Prostate gland (tissue), 2 donors: ENCODE results near the gene CNTNAP2. TPM values are rescaled to one million over a fixed set of nuclear protein-coding genes. Genes with fewer than 3 reads are reported as not detected.

Source experiments
- DNase-seq: peaks from one replicate; pipeline ENCODE4 v3.0.0-alpha.2; 2019; ENCODE audit warnings: low spot score
- H3K27ac ChIP-seq, 2 donors: fragments of 200-600 bp; sonication (generic); 2 replicates each; pipeline ENCODE4 v1.5.1; 2017 to 2019
- H3K27me3 ChIP-seq: fragments of 200-600 bp; sonication (generic); replicated peaks from 2 replicates; pipeline ENCODE4 v1.5.1; 2019; ENCODE audit not compliant: insufficient read depth
- H3K36me3 ChIP-seq, 2 donors: fragments of 200-600 bp; sonication (generic); 1 replicate in 1 of 2; 2 replicates in 1 of 2; pipeline versions ENCODE4 v1.5.1 to v1.8.1; 2017 to 2019
- H3K4me1 ChIP-seq: fragments of 200-600 bp; sonication (generic); replicated peaks from 2 replicates; pipeline ENCODE4 v1.5.1; 2019
- H3K4me3 ChIP-seq, 2 donors: fragments of 200-600 bp; sonication (generic); 2 replicates each; pipeline ENCODE4 v1.5.1; 2017 to 2019
- H3K9me3 ChIP-seq: fragments of 200-600 bp; sonication (generic); 2 replicates; pipeline ENCODE4 v1.5.1; 2017
- POLR2A ChIP-seq: fragments of 450-650 bp; IDR thresholded peaks from one replicate; pipeline ENCODE4 v1.6.1; 2016; ENCODE audit warnings: antibody characterized with exemption, mild to moderate bottlenecking
- POLR2AphosphoS5 ChIP-seq: sonication (generic); formaldehyde crosslinking; IDR thresholded peaks from one replicate; pipeline ENCODE4 v1.6.1; 2017; ENCODE audit warnings: antibody characterized with exemption
- WGBS: methylation state at CpG from one replicate; pipeline ENCODE4 v1.1.5; 2018; 5-methylcytosine and 5-hydroxymethylcytosine counted together
- intact Hi-C: fragments of 100-400 bp; cut with DNase I; formaldehyde crosslinking; loops from one replicate; pipeline ENCODE4 v1.14.2; 2022
- total RNA-seq, 2 donors: library from RNA; depleted of rRNA; stranded (reverse); fragments of >200 nt; gene quantifications; one replicate each; pipeline ENCODE4 v1.1.0, GENCODE V29; 2016
- TF ChIP-seq, protein P1 (sequence below), 4 experiments: fragments of 200-600 bp in 2 of 4; fragments of 450-650 bp in 2 of 4; sonication (generic) in 2 of 4; IDR thresholded peaks; 1 replicate in 3 of 4; 2 replicates in 1 of 4; pipeline ENCODE4 v1.5.1; 2016 to 2019; ENCODE audit warnings: antibody characterized with exemption in 4 of 4, mild to moderate bottlenecking in 2 of 4, moderate library complexity in 2 of 4

The CNTNAP2 gene
- total RNA-seq, 2 donors from 2014 or later = 10.6 to 43.7 TPM

DNA sequence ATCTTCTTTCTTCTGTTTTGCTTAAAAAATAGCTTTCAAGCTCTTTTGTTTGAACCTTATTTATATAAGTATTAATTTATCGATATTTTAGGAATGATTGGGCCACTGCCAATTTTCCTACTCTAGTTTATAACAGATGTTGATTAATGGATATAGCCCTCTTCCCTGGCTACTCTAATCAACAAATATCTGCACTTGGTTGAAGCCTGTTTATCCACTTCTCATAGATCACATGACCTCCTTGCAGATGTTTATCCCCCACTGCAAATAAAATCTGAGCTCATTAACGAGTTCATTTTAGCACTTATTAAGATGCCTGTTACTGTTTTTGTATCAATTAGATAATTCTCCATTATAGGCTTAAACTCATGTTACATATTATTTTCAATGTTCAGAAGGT lies 715.3 kb downstream of the CNTNAP2 start:
- Histone ChIP-seq H3K4me1 (no peaks in the 10 kb centered on the region), H3K27ac (no peak overlapping the region), H3K36me3 (no peaks in the 10 kb centered on the region), H3K27me3 (no peaks in the 10 kb centered on the region), H3K4me3 (no peak overlapping the region), H3K9me3 (no peaks in the 10 kb centered on the region)
- intact Hi-C loops = no loop called here
- WGBS = 52% methylated on average over 2 of the region's 2 CpGs
- no peak for DNase-seq
- TF ChIP-seq POLR2A (no peak), POLR2AphosphoS5 (no peak)
- TF ChIP-seq, protein P1, sequence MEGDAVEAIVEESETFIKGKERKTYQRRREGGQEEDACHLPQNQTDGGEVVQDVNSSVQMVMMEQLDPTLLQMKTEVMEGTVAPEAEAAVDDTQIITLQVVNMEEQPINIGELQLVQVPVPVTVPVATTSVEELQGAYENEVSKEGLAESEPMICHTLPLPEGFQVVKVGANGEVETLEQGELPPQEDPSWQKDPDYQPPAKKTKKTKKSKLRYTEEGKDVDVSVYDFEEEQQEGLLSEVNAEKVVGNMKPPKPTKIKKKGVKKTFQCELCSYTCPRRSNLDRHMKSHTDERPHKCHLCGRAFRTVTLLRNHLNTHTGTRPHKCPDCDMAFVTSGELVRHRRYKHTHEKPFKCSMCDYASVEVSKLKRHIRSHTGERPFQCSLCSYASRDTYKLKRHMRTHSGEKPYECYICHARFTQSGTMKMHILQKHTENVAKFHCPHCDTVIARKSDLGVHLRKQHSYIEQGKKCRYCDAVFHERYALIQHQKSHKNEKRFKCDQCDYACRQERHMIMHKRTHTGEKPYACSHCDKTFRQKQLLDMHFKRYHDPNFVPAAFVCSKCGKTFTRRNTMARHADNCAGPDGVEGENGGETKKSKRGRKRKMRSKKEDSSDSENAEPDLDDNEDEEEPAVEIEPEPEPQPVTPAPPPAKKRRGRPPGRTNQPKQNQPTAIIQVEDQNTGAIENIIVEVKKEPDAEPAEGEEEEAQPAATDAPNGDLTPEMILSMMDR (IDR thresholded peaks at IDR 0.05) = no peak

- no peak for DNase-seq
- H3K4me1 ChIP-seq = no peaks in the 10 kb centered on the region
- H3K27me3 ChIP-seq = no peaks in the 10 kb centered on the region
- intact Hi-C loops = no loop called here
- H3K4me3 ChIP-seq = no peak overlapping the region
- 89% methylated on average over 2 of the region's 2 CpGs for WGBS
- H3K36me3 ChIP-seq = no peaks in the 10 kb centered on the region
- no peak overlapping the region for H3K27ac ChIP-seq
- no peaks in the 10 kb centered on the region for H3K9me3 ChIP-seq
- TF ChIP-seq, protein P1 (IDR thresholded peaks at IDR 0.05) = no peak
- TF ChIP-seq POLR2A (no peak), POLR2AphosphoS5 (no peak)
Observed at GRCh38 chr7:146844405-146844804, 727.8 kb downstream of the CNTNAP2 start.

- intact Hi-C loops = no loop called here
- H3K4me1 ChIP-seq = no peaks in the 10 kb centered on the region
- no peaks in the 10 kb centered on the region for H3K36me3 ChIP-seq
- H3K9me3 ChIP-seq = no peaks in the 10 kb centered on the region
- no peak overlapping the region for H3K27ac ChIP-seq
- no peak for DNase-seq
- no peak overlapping the region for H3K4me3 ChIP-seq
- TF ChIP-seq, protein P1 (IDR thresholded peaks at IDR 0.05) = no peak
- TF ChIP-seq POLR2A = no peak
- no peak for TF ChIP-seq POLR2AphosphoS5
- no peaks in the 10 kb centered on the region for H3K27me3 ChIP-seq
Observed at GRCh38 chr7:146858690-146859089, 742.1 kb downstream of the CNTNAP2 start.

DNA sequence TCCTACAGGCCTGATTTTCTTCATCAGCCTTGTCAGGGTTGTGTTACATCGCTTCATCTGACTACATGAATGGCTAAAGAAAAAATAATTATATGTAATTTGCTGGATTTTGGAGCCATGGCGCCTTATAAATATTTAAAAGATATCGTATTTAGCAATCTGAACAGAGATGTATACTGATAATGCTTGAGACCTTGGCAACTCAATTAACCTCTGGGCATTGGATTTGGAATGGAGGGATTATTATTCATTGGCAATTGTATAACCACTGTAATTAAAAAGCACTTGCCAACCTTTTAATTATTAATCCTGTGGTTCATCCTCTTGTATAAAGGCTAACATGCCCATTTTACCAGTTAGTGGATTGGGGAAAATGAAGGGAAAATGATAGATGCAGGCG lies 745.1 kb downstream of the CNTNAP2 start:
- WGBS = 91% methylated on average over 4 of the region's 4 CpGs

DNA sequence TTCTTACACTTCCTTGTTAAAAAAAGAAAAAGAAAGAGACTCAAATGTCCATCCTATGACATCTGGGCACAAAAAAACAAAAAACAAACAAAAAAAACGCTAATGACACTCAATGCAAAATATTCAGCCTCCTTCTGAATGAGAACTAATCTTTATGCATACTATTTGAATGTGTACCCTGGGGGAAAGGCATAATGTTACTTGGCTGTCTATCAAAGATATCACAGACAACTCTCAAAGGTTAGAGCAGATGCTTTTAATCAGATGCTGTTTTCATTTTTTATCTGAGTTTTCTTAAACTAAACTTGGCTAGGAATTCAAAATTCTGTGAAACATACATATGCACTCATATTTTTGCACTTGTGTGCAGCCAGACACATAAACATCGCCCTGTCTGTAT lies 745.8 kb downstream of the CNTNAP2 start:
- Histone ChIP-seq H3K4me3 (no peak overlapping the region), H3K36me3 (no peaks in the 10 kb centered on the region), H3K4me1 (no peaks in the 10 kb centered on the region), H3K9me3 (no peaks in the 10 kb centered on the region), H3K27me3 (no peaks in the 10 kb centered on the region), H3K27ac (no peak overlapping the region)
- intact Hi-C loops = no loop called here
- TF ChIP-seq POLR2A (no peak), POLR2AphosphoS5 (no peak)
- TF ChIP-seq, protein P1 (IDR thresholded peaks at IDR 0.05) = no peak
- DNase-seq = no peak
- WGBS = 33% methylated on average over 2 of the region's 2 CpGs

More for the DNA sequence above, 745.1 kb downstream of the CNTNAP2 start:
- Histone ChIP-seq H3K9me3 (no peaks in the 10 kb centered on the region), H3K36me3 (no peaks in the 10 kb centered on the region), H3K27ac (no peak overlapping the region), H3K4me3 (no peak overlapping the region), H3K27me3 (no peaks in the 10 kb centered on the region), H3K4me1 (no peaks in the 10 kb centered on the region)
- no peak for DNase-seq
- TF ChIP-seq, protein P1 (IDR thresholded peaks at IDR 0.05) = no peak
- no peak for TF ChIP-seq POLR2AphosphoS5
- TF ChIP-seq POLR2A = no peak
- intact Hi-C loops = no loop called here
